Brain microvascular endothelial cell (primary cell): ENCODE results near the gene NUBP1.
"Not testable (repeated sequence)": the region's sequence is repeated elsewhere in the genome, so short reads cannot be mapped to it uniquely, and the experiment has no call there.

Experiments used
- DNase-seq: peaks from one replicate; pipeline ENCODE4 v3.0.0-alpha.2; 2020
- H3K27ac ChIP-seq: fragments of 250-450 bp; sonication (Bioruptor Pico); 2 replicates; pipeline ENCODE4 v1.5.1; 2020; ENCODE audit warnings: mild to moderate bottlenecking, moderate library complexity
- H3K27me3 ChIP-seq: fragments of 250-450 bp; sonication (Bioruptor Pico); replicated peaks from 2 replicates; pipeline ENCODE4 v1.5.1; 2020; ENCODE audit warnings: mild to moderate bottlenecking
- H3K36me3 ChIP-seq: fragments of 250-450 bp; sonication (Bioruptor Pico); replicated peaks from 2 replicates; pipeline ENCODE4 v1.5.1; 2020; ENCODE audit warnings: mild to moderate bottlenecking
- H3K4me3 ChIP-seq: 2 replicates; pipeline ENCODE4 v1.5.1; 2011; ENCODE audit warnings: low read depth, mild to moderate bottlenecking, control low read depth, low read length, moderate library complexity
- in situ Hi-C: cut with HindIII; loops from 2 replicates; pipeline ENCODE4 v1.10.0; 2017; ENCODE audit warnings: low sequenced_read_pairs, low pct_ligation_motif_present
- TF ChIP-seq, protein P1 (sequence below): IDR thresholded peaks from 2 replicates; pipeline ENCODE4 v1.5.1; 2011; ENCODE audit warnings: low read depth, mild to moderate bottlenecking, moderate library complexity, low read length, control low read depth, inconsistent platforms; ENCODE audit errors: missing control alignments

The NUBP1 gene

DNA sequence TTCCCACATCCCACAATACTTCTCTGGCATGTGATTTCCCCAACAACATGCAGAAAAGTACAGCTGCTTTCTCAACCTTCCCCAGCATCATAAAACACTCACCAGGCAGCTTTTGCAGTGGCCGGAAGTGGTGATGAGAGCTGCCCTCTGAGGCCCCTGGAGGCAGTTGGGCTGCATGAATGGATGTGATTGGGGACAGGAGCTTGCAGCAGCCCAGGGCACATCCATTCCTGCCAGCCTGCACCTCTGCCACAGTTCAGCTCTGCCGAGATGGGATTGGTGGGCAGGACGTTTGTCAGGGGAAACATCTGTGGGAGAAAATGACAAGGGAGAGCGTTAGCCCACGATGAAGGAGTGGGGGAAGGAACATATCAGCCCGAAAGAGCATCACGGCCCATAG is 19.8 kb downstream of the NUBP1 start:
- peaks cover 6% of the 10 kb centered on the region for H3K36me3 ChIP-seq
- TF ChIP-seq, protein P1, sequence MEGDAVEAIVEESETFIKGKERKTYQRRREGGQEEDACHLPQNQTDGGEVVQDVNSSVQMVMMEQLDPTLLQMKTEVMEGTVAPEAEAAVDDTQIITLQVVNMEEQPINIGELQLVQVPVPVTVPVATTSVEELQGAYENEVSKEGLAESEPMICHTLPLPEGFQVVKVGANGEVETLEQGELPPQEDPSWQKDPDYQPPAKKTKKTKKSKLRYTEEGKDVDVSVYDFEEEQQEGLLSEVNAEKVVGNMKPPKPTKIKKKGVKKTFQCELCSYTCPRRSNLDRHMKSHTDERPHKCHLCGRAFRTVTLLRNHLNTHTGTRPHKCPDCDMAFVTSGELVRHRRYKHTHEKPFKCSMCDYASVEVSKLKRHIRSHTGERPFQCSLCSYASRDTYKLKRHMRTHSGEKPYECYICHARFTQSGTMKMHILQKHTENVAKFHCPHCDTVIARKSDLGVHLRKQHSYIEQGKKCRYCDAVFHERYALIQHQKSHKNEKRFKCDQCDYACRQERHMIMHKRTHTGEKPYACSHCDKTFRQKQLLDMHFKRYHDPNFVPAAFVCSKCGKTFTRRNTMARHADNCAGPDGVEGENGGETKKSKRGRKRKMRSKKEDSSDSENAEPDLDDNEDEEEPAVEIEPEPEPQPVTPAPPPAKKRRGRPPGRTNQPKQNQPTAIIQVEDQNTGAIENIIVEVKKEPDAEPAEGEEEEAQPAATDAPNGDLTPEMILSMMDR = no peak
- in situ Hi-C loops = no loop called here
- no peak for DNase-seq
- no peak overlapping the region for H3K4me3 ChIP-seq
- no peak overlapping the region for H3K27ac ChIP-seq
- no peaks in the 10 kb centered on the region for H3K27me3 ChIP-seq

DNA sequence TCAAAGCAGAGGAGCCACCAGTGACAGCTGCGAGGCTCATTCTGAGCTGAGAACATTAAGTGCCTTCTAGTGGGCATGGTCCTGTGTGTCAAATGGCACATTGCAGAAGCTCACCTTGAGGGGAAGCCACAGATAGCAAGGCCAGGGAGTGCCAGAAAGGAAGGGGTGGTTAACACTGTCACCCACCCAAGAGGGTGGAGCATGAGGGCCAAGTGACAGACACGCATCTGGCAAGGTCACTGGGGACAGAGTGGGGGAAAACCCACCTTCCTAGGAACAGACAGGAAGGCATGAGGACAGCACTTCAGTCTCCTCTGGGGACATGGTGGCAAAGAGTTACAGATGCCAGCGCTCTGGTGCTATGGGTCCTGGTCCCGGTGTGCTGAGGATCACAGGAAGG is 22.1 kb downstream of the NUBP1 start:
- Histone ChIP-seq H3K27ac (no peak overlapping the region), H3K36me3 (peaks cover 4% of the 10 kb centered on the region), H3K27me3 (no peaks in the 10 kb centered on the region), H3K4me3 (no peak overlapping the region)
- DNase-seq = no peak
- in situ Hi-C loops = no loop called here
- TF ChIP-seq, protein P1 = no peak

DNA sequence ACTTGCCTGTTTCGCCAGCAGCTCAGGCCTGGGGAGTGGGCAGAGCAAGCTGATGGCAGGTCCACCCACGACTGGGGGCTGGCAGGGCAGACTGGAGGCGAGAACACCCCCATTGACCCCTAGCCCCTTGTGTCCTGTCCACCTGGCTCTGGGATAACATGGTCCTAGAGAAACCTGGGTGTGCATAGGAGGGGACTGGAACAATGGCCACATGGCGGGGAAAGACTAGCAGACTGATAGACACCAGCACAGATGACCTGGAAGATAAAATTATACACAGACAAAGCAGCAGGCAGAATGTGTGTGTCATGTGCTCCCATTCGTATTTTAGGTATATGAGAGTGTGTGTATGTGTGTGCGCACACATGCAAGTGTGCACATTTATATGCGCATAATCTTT is 23.5 kb downstream of the NUBP1 start:
- DNase-seq = no peak
- Histone ChIP-seq H3K27me3 (no peaks in the 10 kb centered on the region), H3K27ac (no peak overlapping the region), H3K4me3 (no peak overlapping the region), H3K36me3 (peaks cover 4% of the 10 kb centered on the region)
- TF ChIP-seq, protein P1 = no peak
- in situ Hi-C loops = no loop called here

GRCh38 chr16:10769381-10769780 is 25.7 kb downstream of the NUBP1 start:
- in situ Hi-C loops = no loop called here
- Histone ChIP-seq H3K4me3 (no peak overlapping the region), H3K36me3 (no peaks in the 10 kb centered on the region), H3K27ac (no peak overlapping the region), H3K27me3 (no peaks in the 10 kb centered on the region)
- TF ChIP-seq, protein P1 = no peak
- DNase-seq = no peak

- TF ChIP-seq, protein P1 = no peak
- no peak overlapping the region for H3K27ac ChIP-seq
- H3K36me3 ChIP-seq = no peaks in the 10 kb centered on the region
- no peak overlapping the region for H3K4me3 ChIP-seq
- in situ Hi-C loops = no loop called here
- DNase-seq = no peak
- no peaks in the 10 kb centered on the region for H3K27me3 ChIP-seq
Observed at GRCh38 chr16:10770907-10771306, 27.3 kb downstream of the NUBP1 start.

GRCh38 chr16:10776280-10776679 is 32.6 kb downstream of the NUBP1 start:
- Histone ChIP-seq H3K27ac (no peak overlapping the region), H3K27me3 (no peaks in the 10 kb centered on the region), H3K36me3 (no peaks in the 10 kb centered on the region), H3K4me3 (no peak overlapping the region)
- TF ChIP-seq, protein P1 = no peak
- DNase-seq = no peak
- in situ Hi-C loops = no loop called here

DNA sequence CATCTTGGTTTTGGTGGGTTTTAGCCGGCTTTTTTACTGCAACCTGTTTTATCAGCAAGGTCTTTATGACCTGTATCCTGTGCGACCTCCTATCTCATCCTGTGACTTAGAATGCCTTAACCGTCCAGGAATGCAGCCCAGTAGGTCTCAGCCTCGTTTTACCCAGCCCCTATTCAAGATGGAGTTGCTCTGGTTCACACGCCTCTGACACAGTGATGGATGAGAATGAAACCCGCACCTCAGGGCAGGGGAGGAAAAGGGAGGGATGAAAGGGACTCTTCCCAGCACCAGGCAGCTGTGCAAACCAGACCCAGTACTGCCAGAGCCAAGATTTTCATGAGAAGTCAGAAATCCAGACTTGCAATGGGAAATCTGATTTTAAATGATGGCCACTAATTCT is 33.3 kb downstream of the NUBP1 start:
- in situ Hi-C loops = not testable (repeated sequence)

More for the DNA sequence above, 33.3 kb downstream of the NUBP1 start:
- H3K27me3 ChIP-seq, H3K36me3 ChIP-seq, H3K4me3 ChIP-seq, DNase-seq, H3K27ac ChIP-seq: not testable (repeated sequence)
